Peyer's patch (tissue), 4 donors: Measurements from ENCODE around the gene SMG1.
"Not testable (repeated sequence)": the region's sequence is repeated elsewhere in the genome, so short reads cannot be mapped to it uniquely, and the experiment has no call there.

Experiments used
- CTCF ChIP-seq, 6 experiments: fragments of 450-650 bp in 4 of 6; fragments of 200-600 bp in 2 of 6; sonication (generic) in 1 of 6; IDR thresholded peaks; one replicate each; pipeline ENCODE4 v1.5.1; 2017 to 2019; ENCODE audit warnings: antibody characterized with exemption in 6 of 6, mild to moderate bottlenecking in 3 of 6, moderate library complexity in 1 of 6
- POLR2A ChIP-seq, 2 donors: fragments of 450-650 bp; IDR thresholded peaks; one replicate each; pipeline ENCODE4 v1.5.1; 2017; ENCODE audit warnings: antibody characterized with exemption in 2 of 2, mild to moderate bottlenecking in 2 of 2, moderate library complexity in 2 of 2

- TF ChIP-seq POLR2A, CTCF (IDR thresholded peaks at IDR 0.05): not testable (repeated sequence)
Observed at GRCh38 chr16:18762713-18763112, 163.5 kb downstream of the SMG1 start.
